SK-N-MC (cell line): ENCODE data around the gene ZNF74.

Source experiments
- DNase-seq: peaks from one replicate; pipeline ENCODE4 v3.0.0-alpha.2; 2011; ENCODE audit warnings: low read depth, low spot score
- H3K27ac ChIP-seq: fragments of 200-600 bp; sonication (generic); 2 replicates; pipeline ENCODE4 v1.5.1; 2016; ENCODE audit warnings: mixed run types
- H3K36me3 ChIP-seq: fragments of 200-600 bp; sonication (generic); 2 replicates; pipeline ENCODE4 v1.6.1; 2017; ENCODE audit warnings: antibody characterized with exemption, low read length, mixed read lengths; ENCODE audit not compliant: insufficient read depth
- H3K4me3 ChIP-seq: fragments of 200-600 bp; sonication (generic); 2 replicates; pipeline ENCODE4 v1.5.1; 2016
- H3K9ac ChIP-seq: fragments of 200-600 bp; sonication (generic); 2 replicates; pipeline ENCODE4 v1.8.0; 2017; ENCODE audit warnings: mixed run types, mixed read lengths; ENCODE audit not compliant: insufficient read length
- H3K9me3 ChIP-seq: fragments of 200-600 bp; sonication (generic); 2 replicates; pipeline ENCODE4 v1.6.1; 2017; ENCODE audit warnings: low read depth, mild to moderate bottlenecking, antibody characterized with exemption, low read length, moderate library complexity, mixed read lengths
- EZH2 ChIP-seq: fragments of 200-600 bp; sonication (generic); IDR thresholded peaks from one replicate; pipeline ENCODE4 v1.6.1; 2017; ENCODE audit warnings: antibody characterized with exemption
- FOXP2 ChIP-seq: optimal IDR thresholded peaks from 2 replicates; pipeline ENCODE3; 2011; ENCODE audit warnings: mild to moderate bottlenecking, moderate library complexity; ENCODE audit not compliant: insufficient read depth; ENCODE audit errors: extremely low read length, control extremely low read depth
- POLR2AphosphoS5 ChIP-seq: IDR thresholded peaks from 2 replicates; pipeline ENCODE4 v1.6.1; 2012; ENCODE audit warnings: mild to moderate bottlenecking, low read depth, low read length, borderline replicate concordance

ZNF74 gene

DNA sequence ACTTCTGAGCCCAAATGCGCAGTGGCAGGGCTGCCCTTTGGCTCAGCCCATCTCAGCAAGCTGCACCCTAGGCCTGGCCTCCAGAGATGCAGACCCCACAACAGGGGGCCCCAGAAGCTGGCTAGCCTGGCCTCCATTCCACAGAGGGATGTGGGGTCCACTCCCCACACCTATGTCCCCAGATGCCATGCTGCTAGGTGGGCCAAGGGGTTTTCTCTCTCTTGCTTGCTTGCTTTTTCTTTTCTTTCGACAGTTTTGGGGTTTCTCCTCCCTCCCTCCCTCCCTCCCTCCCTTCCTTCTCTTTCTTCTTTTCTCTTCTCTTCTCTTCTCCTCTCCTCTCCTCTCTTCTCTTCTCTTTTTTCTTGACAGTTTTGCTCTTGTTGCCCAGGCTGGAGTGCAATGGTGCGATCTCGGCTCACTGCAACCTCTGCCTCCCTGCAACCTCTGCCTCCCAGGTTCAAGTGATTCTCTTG, 34.0 kb downstream of the ZNF74 start:
- TF ChIP-seq POLR2AphosphoS5, result no peak
- TF ChIP-seq FOXP2, result no peak
- no peak for TF ChIP-seq EZH2
- Histone ChIP-seq H3K9me3 (no peaks in the 10 kb centered on the region), H3K36me3 (peaks cover 9% of the 10 kb centered on the region; the same call in 1 of the 2 replicates), H3K9ac (no peak overlapping the region), H3K27ac (no peak overlapping the region), H3K4me3 (no peak overlapping the region)
- DNase-seq, result no peak

DNA sequence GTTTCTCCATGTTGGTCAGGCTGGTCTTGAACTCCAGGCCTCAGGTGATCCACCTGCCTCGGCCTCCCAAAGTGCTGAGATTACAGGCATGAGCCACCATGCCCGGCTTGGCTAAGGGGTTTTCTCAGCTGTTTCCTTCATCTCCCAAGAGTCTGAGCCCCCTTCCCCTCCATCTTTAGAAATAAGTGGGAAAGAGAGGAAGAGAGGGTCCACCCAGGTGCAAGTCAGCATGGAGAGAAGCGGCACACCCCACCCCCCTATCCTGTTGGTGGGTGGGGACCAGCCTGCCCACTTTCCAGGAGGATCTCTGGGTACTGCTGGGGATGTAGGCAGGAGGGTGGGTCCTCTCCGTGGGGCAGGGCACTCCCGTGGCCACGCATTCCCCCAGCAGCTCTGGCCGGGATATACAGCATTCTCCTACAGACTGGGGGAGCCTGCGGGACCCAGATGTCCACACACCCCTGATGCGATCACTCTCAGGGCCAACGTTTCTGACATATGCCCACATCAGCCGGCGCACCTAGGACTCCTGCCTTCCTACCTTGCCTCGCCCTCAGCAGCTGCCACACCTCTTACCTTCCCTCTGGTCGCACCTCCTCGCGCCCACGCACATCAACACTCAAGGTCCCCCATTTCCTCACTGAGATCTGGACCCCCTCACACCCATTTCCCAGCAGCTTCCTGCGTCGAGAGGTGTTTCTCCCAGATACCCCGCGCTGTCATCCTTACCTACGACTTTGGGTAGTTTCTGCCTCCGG, 34.7 kb downstream of the ZNF74 start:
- TF ChIP-seq POLR2AphosphoS5 (no peak), EZH2 (no peak), FOXP2 (no peak)
- peaks cover 9% of the 10 kb centered on the region; the same call in 1 of the 2 replicates for H3K36me3 ChIP-seq
- no peak overlapping the region for H3K27ac ChIP-seq
- no peaks in the 10 kb centered on the region for H3K9me3 ChIP-seq
- H3K9ac ChIP-seq, result no peak overlapping the region
- no peak overlapping the region for H3K4me3 ChIP-seq
- no peak for DNase-seq

GRCh38 chr22:20429254-20430100, 35.5 kb downstream of the ZNF74 start:
- H3K4me3 ChIP-seq, result no peak overlapping the region
- TF ChIP-seq FOXP2 (no peak), POLR2AphosphoS5 (no peak), EZH2 (no peak)
- DNase-seq, result no peak
- no peak overlapping the region for H3K27ac ChIP-seq
- no peaks in the 10 kb centered on the region for H3K9me3 ChIP-seq
- H3K9ac ChIP-seq, result no peak overlapping the region
- H3K36me3 ChIP-seq, result peaks cover 9% of the 10 kb centered on the region; the same call in 1 of the 2 replicates

- no peak for DNase-seq
- Histone ChIP-seq H3K9me3 (no peaks in the 10 kb centered on the region), H3K4me3 (no peak overlapping the region), H3K27ac (no peak overlapping the region), H3K9ac (no peak overlapping the region), H3K36me3 (peaks cover 4% of the 10 kb centered on the region; the same call in 1 of the 2 replicates)
- TF ChIP-seq EZH2 (no peak), FOXP2 (no peak), POLR2AphosphoS5 (no peak)
These were observed 36.3 kb downstream of the ZNF74 start for GRCh38 chr22:20430101-20430719.

DNA sequence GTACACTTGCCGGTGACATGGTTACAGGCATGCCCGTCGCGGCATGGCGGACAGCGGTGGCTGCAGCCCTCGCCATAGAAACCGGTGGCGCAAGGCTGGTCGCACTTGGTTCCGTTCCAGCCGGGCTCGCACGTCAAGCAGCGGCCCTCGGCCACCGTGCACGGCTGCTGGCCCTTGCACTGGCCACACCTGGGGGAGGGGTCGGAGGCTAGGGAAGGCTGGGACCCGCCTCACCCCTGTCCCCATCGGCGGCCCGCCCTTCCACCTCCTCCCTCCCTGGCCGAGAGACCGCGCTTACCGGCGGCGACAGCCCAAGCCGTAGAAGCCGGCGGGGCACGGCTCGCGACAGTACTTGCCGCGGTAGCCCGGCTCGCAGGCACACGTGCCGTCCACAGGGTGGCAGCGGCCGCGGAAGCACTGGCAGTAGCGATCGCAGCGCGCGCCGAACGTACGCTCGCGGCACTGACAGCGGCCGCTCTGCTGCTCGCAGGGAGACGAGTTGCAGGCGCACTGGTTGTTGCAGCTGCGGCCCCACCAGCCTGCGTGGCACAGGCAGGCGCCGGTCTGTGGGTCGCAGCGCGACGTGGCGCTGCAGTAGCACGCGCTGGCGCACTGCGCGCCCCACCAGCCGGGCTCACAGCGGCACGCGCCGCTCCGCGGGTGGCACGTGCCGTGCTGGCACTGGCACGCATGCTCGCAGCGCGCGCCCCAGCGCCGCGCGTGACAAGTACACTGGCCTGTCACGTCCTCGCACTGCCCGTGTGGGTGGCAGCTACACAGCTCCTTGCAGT, 37.0 kb downstream of the ZNF74 start:
- no peak for DNase-seq
- Histone ChIP-seq H3K27ac (no peak overlapping the region), H3K9me3 (no peaks in the 10 kb centered on the region), H3K4me3 (no peak overlapping the region), H3K9ac (no peak overlapping the region), H3K36me3 (peaks cover 4% of the 10 kb centered on the region; the same call in 1 of the 2 replicates)
- TF ChIP-seq POLR2AphosphoS5 (no peak), FOXP2 (no peak), EZH2 (no peak)

GRCh38 chr22:20431511-20432192, 37.7 kb downstream of the ZNF74 start:
- no peak for DNase-seq
- H3K4me3 ChIP-seq, result no peak overlapping the region
- TF ChIP-seq POLR2AphosphoS5, result no peak
- no peak for TF ChIP-seq EZH2
- no peak for TF ChIP-seq FOXP2
- H3K27ac ChIP-seq, result no peak overlapping the region
- no peaks in the 10 kb centered on the region for H3K9me3 ChIP-seq
- peaks cover 4% of the 10 kb centered on the region; the same call in 1 of the 2 replicates for H3K36me3 ChIP-seq
- no peak overlapping the region for H3K9ac ChIP-seq

GRCh38 chr22:20432244-20432686, 38.3 kb downstream of the ZNF74 start:
- H3K36me3 ChIP-seq, result no peaks in the 10 kb centered on the region
- DNase-seq, result no peak
- TF ChIP-seq EZH2 (no peak), POLR2AphosphoS5 (no peak)
- no peaks in the 10 kb centered on the region for H3K9me3 ChIP-seq
- no peak overlapping the region for H3K27ac ChIP-seq
- H3K4me3 ChIP-seq, result no peak overlapping the region
- no peak overlapping the region for H3K9ac ChIP-seq

- Histone ChIP-seq H3K9ac (no peak overlapping the region), H3K36me3 (no peaks in the 10 kb centered on the region), H3K9me3 (no peaks in the 10 kb centered on the region), H3K4me3 (no peak overlapping the region), H3K27ac (peak overlapping the region; percentile 60; the same call in 1 of the 2 replicates)
- TF ChIP-seq POLR2AphosphoS5 (no peak), EZH2 (no peak), FOXP2 (no peak)
- no peak for DNase-seq
These were observed 39.2 kb downstream of the ZNF74 start for GRCh38 chr22:20433191-20433590.
